Left ventricle myocardium inferior (tissue), 1 donor: ENCODE measurements around the gene MAPK6. TPM values are rescaled to one million over a fixed set of nuclear protein-coding genes. Genes with fewer than 3 reads are reported as not detected.
"Not testable (repeated sequence)": the region's sequence is repeated elsewhere in the genome, so short reads cannot be mapped to it uniquely, and the experiment has no call there.

Experiments
- DNase-seq: peaks from one replicate; pipeline ENCODE4 v3.0.0-alpha.2; 2020
- H3K27ac ChIP-seq: fragments of 200-600 bp; replicated peaks from 2 replicates; pipeline ENCODE4 v1.8.0; 2021
- H3K27me3 ChIP-seq: fragments of 200-600 bp; 2 replicates; pipeline ENCODE4 v1.8.0; 2021; ENCODE audit warnings: low read depth
- H3K36me3 ChIP-seq: fragments of 200-600 bp; 2 replicates; pipeline ENCODE4 v1.8.0; 2021
- H3K4me1 ChIP-seq: fragments of 200-600 bp; 2 replicates; pipeline ENCODE4 v1.8.0; 2021
- H3K4me3 ChIP-seq: fragments of 200-600 bp; 2 replicates; pipeline ENCODE4 v1.8.0; 2021; ENCODE audit warnings: mild to moderate bottlenecking, moderate library complexity
- H3K9me3 ChIP-seq: fragments of 200-600 bp; replicated peaks from 2 replicates; pipeline ENCODE4 v1.8.0; 2021
- CTCF ChIP-seq: fragments of 200-600 bp; IDR thresholded peaks from 2 replicates; pipeline ENCODE4 v1.8.0; 2021; ENCODE audit warnings: antibody characterized with exemption, mild to moderate bottlenecking, borderline replicate concordance
- intact Hi-C: fragments of 100-400 bp; cut with micrococcal nuclease; formaldehyde crosslinking; loops from one replicate; pipeline ENCODE4 v1.11.0; 2022
- total RNA-seq: library from RNA; stranded (reverse); fragmentation: NEBNext Ultra II Directional; extraction: Animal tissue kit (Norgen Biotek cat#: 25700); gene quantifications from one replicate; pipeline ENCODE4 v1.2.1, GENCODE V29; 2021
- donor health status: DM: no; HTN: yes; CAD: no; lungs with severe emphysema.

MAPK6 gene
- total RNA-seq, 1 donor from 2014 or later, result 19.2 TPM

DNA sequence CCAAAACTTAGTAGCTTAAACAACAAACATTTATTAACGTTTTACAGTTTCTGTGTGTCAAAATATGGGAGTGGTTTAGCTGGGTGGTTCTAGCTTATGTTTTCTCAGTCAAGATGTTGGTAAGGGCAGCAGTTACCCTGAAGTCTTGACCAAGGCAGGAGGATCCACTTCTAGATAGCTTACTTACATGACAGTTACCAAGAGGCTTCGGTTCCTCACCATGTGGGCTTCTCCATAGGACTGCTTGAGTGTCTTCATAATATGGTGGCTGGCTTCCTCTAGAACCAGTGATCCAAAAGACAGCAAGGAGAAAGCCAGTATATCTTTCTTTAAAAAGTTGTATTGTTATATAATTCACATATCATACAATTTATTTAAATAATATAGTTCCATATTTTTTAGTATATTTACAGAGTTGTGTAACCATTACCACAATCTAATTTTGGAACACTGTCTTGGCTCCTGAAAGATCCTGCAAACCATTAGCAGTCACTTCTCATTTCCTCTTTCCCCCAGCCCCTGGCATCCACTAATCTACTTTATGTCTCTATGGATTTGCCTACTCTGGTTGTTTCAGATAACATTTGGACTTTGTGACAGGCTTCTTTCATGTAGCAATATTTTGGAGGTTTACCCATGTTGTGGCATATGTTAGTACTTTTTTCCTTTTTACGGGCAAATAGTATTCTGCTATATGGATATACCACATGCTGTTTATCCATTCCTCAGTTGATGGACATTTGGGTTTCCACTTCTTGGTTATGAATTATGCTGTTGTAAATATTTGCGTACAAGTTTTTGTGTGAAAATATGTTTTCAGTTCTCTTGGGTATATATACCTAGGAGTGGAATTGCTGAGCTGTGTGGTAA, 33.3 kb downstream of the MAPK6 start:
- intact Hi-C loops, result no loop called here
- no peak for TF ChIP-seq CTCF
- Histone ChIP-seq H3K4me1 (no peaks in the 10 kb centered on the region), H3K4me3 (no peak overlapping the region), H3K27me3 (no peaks in the 10 kb centered on the region), H3K27ac (no peak overlapping the region), H3K9me3 (peaks cover 9% of the 10 kb centered on the region), H3K36me3 (peaks cover 73% of the 10 kb centered on the region)
- no peak for DNase-seq

DNA sequence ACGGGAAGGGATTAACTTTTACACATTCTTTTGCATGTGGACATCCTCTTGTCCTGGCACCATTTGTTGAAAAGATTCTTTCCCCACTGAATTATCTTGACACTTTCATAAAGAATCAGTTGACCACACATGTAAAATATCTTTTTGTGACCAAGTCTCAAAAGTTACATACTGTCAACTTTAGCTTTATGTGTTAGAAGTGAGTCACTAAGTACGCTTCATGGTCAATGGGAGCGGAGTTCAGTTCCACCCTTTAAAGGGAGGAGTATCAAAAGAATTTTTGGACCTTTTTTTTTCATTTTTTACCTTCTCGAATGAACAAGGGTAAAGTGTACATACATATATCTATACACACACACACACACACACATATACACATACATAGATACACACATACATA, 35.4 kb downstream of the MAPK6 start:
- peaks cover 76% of the 10 kb centered on the region for H3K36me3 ChIP-seq
- intact Hi-C loops, result no loop called here
- no peaks in the 10 kb centered on the region for H3K27me3 ChIP-seq
- H3K27ac ChIP-seq, result no peak overlapping the region
- DNase-seq, result no peak
- TF ChIP-seq CTCF, result no peak
- H3K4me3 ChIP-seq, result no peak overlapping the region
- peaks cover 9% of the 10 kb centered on the region for H3K9me3 ChIP-seq
- H3K4me1 ChIP-seq, result no peaks in the 10 kb centered on the region

GRCh38 chr15:52054858-52055257, 35.8 kb downstream of the MAPK6 start:
- H3K36me3 ChIP-seq, result peaks cover 79% of the 10 kb centered on the region
- DNase-seq, intact Hi-C loops, H3K27ac ChIP-seq, H3K27me3 ChIP-seq, H3K4me3 ChIP-seq, H3K4me1 ChIP-seq, H3K9me3 ChIP-seq: not testable (repeated sequence)

DNA sequence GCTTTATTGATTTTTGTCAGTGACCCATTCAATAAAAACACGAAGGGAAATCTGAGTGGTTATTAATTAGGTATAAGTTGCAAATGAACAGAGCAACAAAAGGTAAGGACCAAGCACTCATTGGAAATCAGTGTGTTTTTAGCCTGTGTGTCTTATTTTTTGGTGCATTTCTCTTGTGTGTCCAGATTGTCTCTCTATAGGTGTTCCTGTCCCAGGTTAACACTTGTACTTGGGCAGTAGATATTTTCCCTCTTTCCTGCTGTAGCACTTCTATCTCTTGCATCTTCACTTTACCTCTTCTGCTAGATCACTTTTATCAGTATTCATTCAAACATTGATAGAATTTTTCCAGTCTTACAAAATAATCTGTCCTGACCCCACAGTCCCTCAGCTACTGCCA, 37.0 kb downstream of the MAPK6 start:
- Histone ChIP-seq H3K27ac (no peak overlapping the region), H3K27me3 (no peaks in the 10 kb centered on the region), H3K4me3 (no peak overlapping the region), H3K36me3 (peaks cover 77% of the 10 kb centered on the region), H3K9me3 (peaks cover 9% of the 10 kb centered on the region), H3K4me1 (no peaks in the 10 kb centered on the region)
- TF ChIP-seq CTCF, result no peak
- intact Hi-C loops, result no loop called here
- no peak for DNase-seq

GRCh38 chr15:52056496-52056895, 37.5 kb downstream of the MAPK6 start:
- H3K27ac ChIP-seq, result no peak overlapping the region
- no peaks in the 10 kb centered on the region for H3K27me3 ChIP-seq
- peaks cover 77% of the 10 kb centered on the region for H3K36me3 ChIP-seq
- peaks cover 9% of the 10 kb centered on the region for H3K9me3 ChIP-seq
- H3K4me1 ChIP-seq, result no peaks in the 10 kb centered on the region
- DNase-seq, result no peak
- H3K4me3 ChIP-seq, result no peak overlapping the region
- TF ChIP-seq CTCF, result no peak
- intact Hi-C loops, result no loop called here

- Histone ChIP-seq H3K27ac (no peak overlapping the region), H3K27me3 (no peaks in the 10 kb centered on the region), H3K4me1 (no peaks in the 10 kb centered on the region), H3K4me3 (no peak overlapping the region), H3K9me3 (no peaks in the 10 kb centered on the region), H3K36me3 (peaks cover 78% of the 10 kb centered on the region)
- intact Hi-C loops, result no loop called here
- TF ChIP-seq CTCF, result no peak
- DNase-seq, result no peak
Observed at GRCh38 chr15:52057996-52058395, 39.0 kb downstream of the MAPK6 start.
